K562 (cell line): ENCODE results near the gene SRGAP2C. TPM values are rescaled to one million over a fixed set of nuclear protein-coding genes. Genes with fewer than 3 reads are reported as not detected.
"Not testable (repeated sequence)": the region's sequence is repeated elsewhere in the genome, so short reads cannot be mapped to it uniquely, and the experiment has no call there.

Experiments used
- ATAC-seq: fragments of 200-7000 bp; cut with Tn5 transposase; 3 replicates; pipeline ENCODE4 v1.9.1; 2020; ENCODE audit warnings: moderate library complexity
- BruUV-seq: library from RNA; stranded (reverse); fragments of 400-500 nt; replicated peaks from 2 replicates; lab custom pipeline; 2021; lab: Mats Ljungman, UMichigan
- CTCF ChIA-PET: fragments of 300-600 bp; formaldehyde crosslinking; extraction: SDS; loops from one replicate; lab custom pipeline; 2021; ENCODE audit warnings: low intra/inter-chr PET ratio; lab: Yijun Ruan, JAX
- POLR2A ChIA-PET: fragments of 300-600, 350-650 bp; sonication (Branson Sonifier 250); formaldehyde crosslinking; extraction: SDS; loops from one replicate; lab custom pipeline; 2021; ENCODE audit warnings: antibody characterized with exemption, inconsistent platforms; lab: Yijun Ruan, JAX
- DNase-seq, 4 experiments: peaks; one replicate each; pipeline versions ENCODE4 v3.0.0 to v3.0.0-alpha.2; 2011 to 2018; ENCODE audit warnings: low spot score in 3 of 4, mixed read lengths in 3 of 4; ENCODE audit errors: extremely low read depth in 1 of 4
- FAIRE-seq: peaks from 2 replicates; lab custom pipeline; 2011; peaks lifted over from hg19 to GRCh38; lab: Jason Lieb, UNC
- H2AFZ ChIP-seq: 2 replicates; pipeline ENCODE4 v1.6.0; 2011; ENCODE audit warnings: low read depth, low read length, control low read depth, inconsistent platforms
- H3K27ac ChIP-seq: fragments of 200-600 bp; 3 replicates; pipeline ENCODE4 v1.8.0; 2011; ENCODE audit warnings: low read depth, mild to moderate bottlenecking, control low read depth, inconsistent platforms, low read length, moderate library complexity, mixed read lengths; ENCODE audit errors: extremely low read depth
- H3K27me3 ChIP-seq, 2 experiments: fragments of 300-600 bp in 1 of 2; 2 replicates in 1 of 2; 3 replicates in 1 of 2; pipeline versions ENCODE4 v1.6.0 to v1.8.0; 2011; ENCODE audit warnings: inconsistent platforms in 2 of 2, low read length in 2 of 2, mild to moderate bottlenecking in 1 of 2, mixed read lengths in 1 of 2, moderate library complexity in 1 of 2; ENCODE audit not compliant: control insufficient read depth in 2 of 2, insufficient read depth in 2 of 2
- H3K36me3 ChIP-seq: fragments of 300-600 bp; 3 replicates; pipeline ENCODE4 v1.8.0; 2011; ENCODE audit warnings: mild to moderate bottlenecking, low read length, inconsistent platforms; ENCODE audit not compliant: control insufficient read depth, insufficient read depth
- H3K4me1 ChIP-seq, 2 experiments: fragments of 200-600 bp in 1 of 2; replicated peaks in 1 of 2; 2 replicates in 1 of 2; 3 replicates in 1 of 2; pipeline versions ENCODE4 v1.5.1 to v1.8.0; 2011; ENCODE audit warnings: inconsistent platforms in 2 of 2, low read length in 2 of 2, mild to moderate bottlenecking in 1 of 2, mixed read lengths in 1 of 2, moderate library complexity in 1 of 2; ENCODE audit not compliant: control insufficient read depth in 2 of 2, insufficient read depth in 2 of 2
- H3K4me2 ChIP-seq: 2 replicates; pipeline ENCODE4 v1.6.1; 2011; ENCODE audit warnings: low read length, control low read depth, inconsistent platforms, mixed read lengths; ENCODE audit not compliant: insufficient read depth
- H3K4me3 ChIP-seq: fragments of 200-600 bp; sonication (generic), shearing (Covaris generic); 2 replicates; pipeline ENCODE4 v1.5.1; 2016; ENCODE audit warnings: control low read depth, inconsistent platforms
- H3K79me2 ChIP-seq: fragments of 200-600 bp; 3 replicates; pipeline ENCODE4 v1.8.0; 2011; ENCODE audit warnings: low read length, inconsistent platforms; ENCODE audit not compliant: control insufficient read depth, insufficient read depth
- H3K9ac ChIP-seq, 2 experiments: 2 replicates each; pipeline versions ENCODE4 v1.6.0 to v1.6.1; 2011; ENCODE audit warnings: low read depth in 2 of 2, low read length in 2 of 2, control low read depth in 1 of 2, inconsistent platforms in 1 of 2, mild to moderate bottlenecking in 1 of 2, mixed read lengths in 1 of 2; ENCODE audit not compliant: insufficient read depth in 1 of 2
- H3K9me1 ChIP-seq: one replicate; pipeline ENCODE4 v1.6.0; 2011; ENCODE audit warnings: inconsistent platforms, mild to moderate bottlenecking, low read length, moderate library complexity; ENCODE audit not compliant: control insufficient read depth, insufficient read depth
- H3K9me3 ChIP-seq: replicated peaks from 2 replicates; pipeline ENCODE4 v1.5.1; 2011; ENCODE audit warnings: low read depth, low read length, inconsistent platforms; ENCODE audit not compliant: control insufficient read depth, insufficient read depth
- H4K20me1 ChIP-seq: replicated peaks from 2 replicates; pipeline ENCODE4 v1.6.1; 2011; ENCODE audit warnings: low read length, inconsistent platforms, mixed read lengths; ENCODE audit not compliant: control insufficient read depth, insufficient read depth
- ASH1L ChIP-seq: fragments of 450-650 bp; IDR thresholded peaks from 2 replicates; pipeline ENCODE4 v1.6.1; 2018; ENCODE audit warnings: borderline replicate concordance, mild to moderate bottlenecking, low read depth; ENCODE audit not compliant: partially characterized antibody
- BCOR ChIP-seq: fragments of 450-650 bp; IDR thresholded peaks from 2 replicates; pipeline ENCODE4 v1.6.1; 2016
- C11orf30 ChIP-seq: fragments of 450-650 bp; IDR thresholded peaks from 2 replicates; pipeline ENCODE4 v1.6.1; 2016; ENCODE audit warnings: low read depth, mild to moderate bottlenecking
- CEBPB ChIP-seq: fragments of 450-650 bp; IDR thresholded peaks from 2 replicates; pipeline ENCODE4 v1.6.1; 2016; ENCODE audit warnings: missing genetic modification characterization, missing compliant biosample characterization
- CEBPG ChIP-seq, 3 experiments: fragments of 200-800 bp in 1 of 3; sonication (Bioruptor generic) in 1 of 3; sonication (generic) in 1 of 3; formaldehyde crosslinking in 1 of 3; IDR thresholded peaks in 2 of 3; conservative IDR thresholded peaks in 1 of 3; 2 replicates each; pipeline versions ENCODE4 v1.6.1 to v1.8.0; 2016 to 2022; ENCODE audit warnings: missing compliant biosample characterization in 2 of 3, missing genetic modification characterization in 2 of 3, mild to moderate bottlenecking in 1 of 3, missing genetic modification reagents in 1 of 3
- HDAC1 ChIP-seq, 2 experiments: fragments of 450-650 bp; IDR thresholded peaks; 2 replicates each; pipeline ENCODE4 v1.6.1; 2016 to 2017; ENCODE audit warnings: inconsistent platforms in 1 of 2, mild to moderate bottlenecking in 1 of 2, moderate library complexity in 1 of 2
- HLTF ChIP-seq: fragments of 450-650 bp; IDR thresholded peaks from 2 replicates; pipeline ENCODE4 v1.6.1; 2016
- IRF9 ChIP-seq: fragments of 450-650 bp; IDR thresholded peaks from 2 replicates; pipeline ENCODE4 v1.6.1; 2016; ENCODE audit warnings: missing biosample characterization, missing genetic modification characterization
- NKRF ChIP-seq: fragments of 450-650 bp; IDR thresholded peaks from 2 replicates; pipeline ENCODE4 v1.6.1; 2016; ENCODE audit warnings: borderline replicate concordance
- SMARCA5 ChIP-seq: fragments of 450-650 bp; IDR thresholded peaks from 2 replicates; pipeline ENCODE4 v1.6.1; 2016
- THRAP3 ChIP-seq: fragments of 450-650 bp; IDR thresholded peaks from 2 replicates; pipeline ENCODE4 v1.6.1; 2016; ENCODE audit warnings: mild to moderate bottlenecking, inconsistent platforms, borderline replicate concordance
- TRIM24 ChIP-seq, 2 experiments: fragments of 450-650 bp; IDR thresholded peaks; 2 replicates each; pipeline ENCODE4 v1.6.1; 2016
- ZC3H8 ChIP-seq: fragments of 450-650 bp; IDR thresholded peaks from 2 replicates; pipeline ENCODE4 v1.6.1; 2017
- ZNF24 ChIP-seq: fragments of 450-650 bp; IDR thresholded peaks from 2 replicates; pipeline ENCODE4 v1.6.1; 2016
- ZNF316 ChIP-seq: fragments of 450-650 bp; IDR thresholded peaks from 2 replicates; pipeline ENCODE4 v1.6.1; 2016
- ZNF512 ChIP-seq: IDR thresholded peaks from 2 replicates; pipeline ENCODE4 v1.6.1; 2016; ENCODE audit warnings: missing genetic modification characterization, missing compliant biosample characterization
- WGBS: fragments of 100-300 bp; shearing (Covaris generic); methylation state at CpG from one replicate; pipeline ENCODE4 v1.1.6; 2016; ENCODE audit warnings: low coverage, mixed read lengths; ENCODE audit not compliant: insufficient coverage; ENCODE audit errors: missing lambda C conversion rate; 5-methylcytosine and 5-hydroxymethylcytosine counted together
- in situ Hi-C: fragments of 300-500 bp; cut with MboI; formaldehyde crosslinking; loops from 4 replicates; pipeline ENCODE4 v1.15.0; 2018; ENCODE audit warnings: inconsistent platforms, mixed read lengths
- intact Hi-C: fragments of 100-400 bp; cut with micrococcal nuclease; formaldehyde crosslinking; loops from 2 replicates; pipeline ENCODE4 v1.14.2; 2022
- polyA plus RNA-seq, 8 experiments: library from polyadenylated mRNA; depleted of rRNA in 4 of 8; stranded (reverse) in 5 of 8; unstranded in 3 of 8; fragments of >200 nt; fragmentation: Nextera tagmentation in 2 of 8; fragmentation: Illumina TruSeq in 1 of 8; extraction: Ambion mirVana in 2 of 8; extraction: Trizol in 1 of 8; gene quantifications; 2 replicates each; pipeline versions ENCODE4 v1.2.1 to v1.2.3, GENCODE V29; 2011 to 2014; ENCODE audit warnings: inconsistent platforms in 1 of 8, missing spikeins in 1 of 8
- total RNA-seq, 7 experiments: library from RNA; depleted of rRNA in 6 of 7; stranded (reverse); fragments of >200 nt in 6 of 7; fragmentation: Illumina TruSeq in 2 of 7; extraction: Trizol in 2 of 7; gene quantifications; 2 replicates each; pipeline versions ENCODE4 v1.2.1 to v1.2.3, GENCODE V29; 2011 to 2021; ENCODE audit warnings: low replicate concordance in 1 of 7
- TF ChIP-seq, protein P1 (sequence below), 2 experiments: fragments of 450-650 bp in 1 of 2; sonication (generic) in 1 of 2; formaldehyde crosslinking in 1 of 2; IDR thresholded peaks in 1 of 2; conservative IDR thresholded peaks in 1 of 2; 2 replicates each; pipeline versions ENCODE4 v1.6.1 to v1.8.1; 2016 to 2023; ENCODE audit warnings: mild to moderate bottlenecking in 2 of 2, moderate library complexity in 2 of 2, inconsistent platforms in 1 of 2, missing genetic modification reagents in 1 of 2

Gene SRGAP2C
- total and polyA plus RNA-seq, 9 of the 15 experiments (the other 6 are each of a cell fraction or from before 2014, with no cell fraction given), result 5.0 to 21.1 (median 7.7) TPM

DNA sequence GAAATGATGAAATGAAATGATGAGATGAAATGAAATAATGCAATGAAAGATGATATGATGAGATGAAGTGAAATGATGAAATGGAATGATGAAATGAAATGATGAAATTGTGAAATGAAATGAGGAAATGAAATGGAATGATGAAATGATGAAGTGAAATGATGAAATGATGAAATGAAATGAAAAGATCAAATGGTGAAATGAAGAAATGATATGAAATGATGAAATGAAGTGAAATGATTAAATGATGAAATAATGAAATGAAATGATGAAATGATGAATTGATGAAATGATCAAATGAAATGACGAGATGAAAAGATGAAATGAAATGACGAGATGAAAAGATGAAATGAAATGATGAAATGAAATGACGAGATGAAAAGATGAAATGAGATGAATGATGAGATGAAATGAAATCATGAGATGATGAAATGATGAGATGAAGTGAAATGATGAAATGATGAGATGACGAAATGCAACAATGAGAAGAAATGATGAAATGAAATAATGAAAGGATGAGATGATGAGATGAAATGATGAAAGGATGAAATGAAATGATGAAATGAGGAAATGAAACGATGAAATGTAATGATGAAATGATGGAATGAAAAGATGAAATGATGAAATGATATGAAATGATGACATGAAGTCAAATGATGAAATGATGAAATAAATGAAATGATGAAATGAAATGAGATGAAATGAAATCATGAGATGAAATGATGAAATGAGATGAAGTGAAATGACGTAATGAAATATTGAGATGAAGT lies 216.0 kb downstream of the SRGAP2C start:
- ATAC-seq, in situ Hi-C loops, H3K9ac ChIP-seq, H4K20me1 ChIP-seq, H3K4me3 ChIP-seq, H3K9me3 ChIP-seq, DNase-seq, H3K27ac ChIP-seq, intact Hi-C loops, H3K36me3 ChIP-seq, H3K4me2 ChIP-seq, H3K4me1 ChIP-seq, H3K79me2 ChIP-seq, CTCF ChIA-PET, FAIRE-seq, H3K9me1 ChIP-seq, BruUV-seq, POLR2A ChIA-PET, H2AFZ ChIP-seq, H3K27me3 ChIP-seq: not testable (repeated sequence)
- WGBS, result 77% methylated on average over 6 of the region's 6 CpGs
- TF ChIP-seq ZNF316 (peak; percentile 86), HLTF (peak; percentile 69; the same call in 1 of the 2 replicates), ZNF24 (peak; percentile 96), NKRF (peak; percentile 36; the same call in 1 of the 2 replicates), IRF9 (tag) (peak; percentile 73; the same call in 1 of the 2 replicates), ASH1L (peak; percentile 11), TRIM24 (IDR thresholded peaks at IDR 0.05) (peak; percentile 99 to 100), THRAP3 (0 out of 2 replicates have a peak, but pooled peaks have one; percentile 45), CEBPG (CRISPR knock-in tag; IDR thresholded peaks at IDR 0.05) (peak; percentile 89), CEBPG (tag; conservative IDR thresholded peaks at IDR 0.05 in 1 of 2, IDR thresholded peaks at IDR 0.05 in 1 of 2) (peak; percentile 83 to 92), HDAC1 (IDR thresholded peaks at IDR 0.05) (peak in 1 of 2 experiments; percentile 17; a peak in 1 of 4 replicates), CEBPB (tag) (peak; percentile 94), SMARCA5 (peak; percentile 73; the same call in 1 of the 2 replicates), ZC3H8 (0 out of 2 replicates have a peak, but pooled peaks have one; percentile 30), C11orf30 (peak; percentile 53), ZNF512 (tag) (peak; percentile 84; the same call in 1 of the 2 replicates), BCOR (peak; percentile 75; the same call in 1 of the 2 replicates)
- TF ChIP-seq, protein P1, sequence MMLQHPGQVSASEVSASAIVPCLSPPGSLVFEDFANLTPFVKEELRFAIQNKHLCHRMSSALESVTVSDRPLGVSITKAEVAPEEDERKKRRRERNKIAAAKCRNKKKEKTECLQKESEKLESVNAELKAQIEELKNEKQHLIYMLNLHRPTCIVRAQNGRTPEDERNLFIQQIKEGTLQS (IDR thresholded peaks at IDR 0.05), result peak; percentile 91
- TF ChIP-seq, protein P1 (CRISPR knock-in tag; conservative IDR thresholded peaks at IDR 0.05), result not testable (repeated sequence)
